Measurements from ENCODE around the gene DUSP16.

DUSP16 gene

DNA sequence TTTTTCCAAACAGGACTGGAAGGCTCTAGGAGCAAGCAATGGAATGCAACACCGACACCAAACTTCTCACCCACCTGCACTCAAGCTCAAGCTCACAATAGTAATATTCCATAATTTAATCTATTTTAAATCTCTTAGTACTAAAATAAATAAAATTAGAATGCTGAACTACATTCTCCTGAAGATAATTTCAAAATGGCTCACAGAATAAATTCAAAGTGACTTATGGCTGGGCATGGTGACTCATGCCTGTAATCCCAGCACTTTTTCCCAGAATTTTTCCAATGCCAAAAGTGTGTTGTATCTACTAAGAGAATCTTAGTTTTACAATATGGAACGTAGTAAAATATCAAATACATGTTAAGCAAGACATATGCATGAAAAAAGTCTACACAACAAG, 31.5 kb downstream of the DUSP16 start:
- no peak overlapping the region for H2AFZ ChIP-seq (ENCODE audit: low read depth)
- peaks cover 13% of the 10 kb centered on the region for H3K4me1 ChIP-seq (ENCODE audit: low read depth, poor library complexity, severe bottlenecking)
- H3K9ac ChIP-seq, result no peak overlapping the region
- no peak overlapping the region for H3K27ac ChIP-seq
- TF ChIP-seq, protein P1, sequence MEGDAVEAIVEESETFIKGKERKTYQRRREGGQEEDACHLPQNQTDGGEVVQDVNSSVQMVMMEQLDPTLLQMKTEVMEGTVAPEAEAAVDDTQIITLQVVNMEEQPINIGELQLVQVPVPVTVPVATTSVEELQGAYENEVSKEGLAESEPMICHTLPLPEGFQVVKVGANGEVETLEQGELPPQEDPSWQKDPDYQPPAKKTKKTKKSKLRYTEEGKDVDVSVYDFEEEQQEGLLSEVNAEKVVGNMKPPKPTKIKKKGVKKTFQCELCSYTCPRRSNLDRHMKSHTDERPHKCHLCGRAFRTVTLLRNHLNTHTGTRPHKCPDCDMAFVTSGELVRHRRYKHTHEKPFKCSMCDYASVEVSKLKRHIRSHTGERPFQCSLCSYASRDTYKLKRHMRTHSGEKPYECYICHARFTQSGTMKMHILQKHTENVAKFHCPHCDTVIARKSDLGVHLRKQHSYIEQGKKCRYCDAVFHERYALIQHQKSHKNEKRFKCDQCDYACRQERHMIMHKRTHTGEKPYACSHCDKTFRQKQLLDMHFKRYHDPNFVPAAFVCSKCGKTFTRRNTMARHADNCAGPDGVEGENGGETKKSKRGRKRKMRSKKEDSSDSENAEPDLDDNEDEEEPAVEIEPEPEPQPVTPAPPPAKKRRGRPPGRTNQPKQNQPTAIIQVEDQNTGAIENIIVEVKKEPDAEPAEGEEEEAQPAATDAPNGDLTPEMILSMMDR (conservative IDR thresholded peaks at IDR 0.05; ENCODE audit: low read depth, low read length), result no peak
- no peaks in the 10 kb centered on the region; the same call in 1 of the 2 replicates for H3K79me2 ChIP-seq (ENCODE audit: insufficient read depth, low read depth)
- H3K27me3 ChIP-seq (ENCODE audit: insufficient read depth, low read depth), result no peaks in the 10 kb centered on the region
- no peaks in the 10 kb centered on the region for H3K36me3 ChIP-seq (ENCODE audit: insufficient read depth)
- H4K20me1 ChIP-seq (ENCODE audit: insufficient read depth), result no peaks in the 10 kb centered on the region
- H3K4me2 ChIP-seq, result no peak overlapping the region
- no peak overlapping the region for H3K4me3 ChIP-seq (IDR thresholded peaks at IDR 0.05; ENCODE audit: insufficient read depth, low read depth, low read length)

DNA sequence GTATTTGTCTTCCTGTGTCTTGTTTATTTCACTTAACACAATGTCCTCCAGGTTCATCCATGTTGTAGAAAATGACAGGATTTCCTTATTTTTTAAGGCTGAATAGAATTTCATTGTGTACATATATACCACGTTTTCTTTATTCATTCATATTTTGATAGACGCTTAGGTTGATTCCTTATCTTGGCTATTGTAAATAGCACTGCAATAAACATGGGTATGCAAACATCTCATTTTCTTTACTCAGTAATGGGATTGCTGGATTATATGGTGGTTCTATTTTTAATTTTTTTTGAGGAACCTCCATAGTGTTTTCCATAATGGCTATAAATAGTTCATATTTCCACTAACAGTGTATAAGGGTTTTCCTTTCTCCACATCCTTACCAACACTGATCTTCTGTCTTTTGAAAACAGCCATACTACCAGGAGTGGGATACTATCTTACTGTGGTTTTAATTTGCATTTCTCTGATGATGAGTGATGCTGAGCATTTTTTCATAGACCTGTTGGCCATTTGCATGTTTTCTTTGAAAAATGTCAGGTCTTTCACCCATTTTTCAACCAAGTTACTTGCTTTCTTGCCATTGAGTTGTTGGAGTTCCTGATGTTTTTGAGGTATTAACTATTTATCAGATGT, 32.8 kb downstream of the DUSP16 start:
- TF ChIP-seq, protein P1 (conservative IDR thresholded peaks at IDR 0.05; ENCODE audit: low read depth, low read length), result no peak
- Histone ChIP-seq H3K4me1 (ENCODE audit: low read depth, poor library complexity, severe bottlenecking) (peaks cover 13% of the 10 kb centered on the region), H3K79me2 (ENCODE audit: insufficient read depth, low read depth) (peaks cover 5% of the 10 kb centered on the region), H4K20me1 (ENCODE audit: insufficient read depth) (no peaks in the 10 kb centered on the region), H3K9ac (no peak overlapping the region), H3K27me3 (ENCODE audit: insufficient read depth, low read depth) (no peaks in the 10 kb centered on the region), H2AFZ (ENCODE audit: low read depth) (no peak overlapping the region), H3K27ac (no peak overlapping the region), H3K36me3 (ENCODE audit: insufficient read depth) (no peaks in the 10 kb centered on the region), H3K4me2 (no peak overlapping the region), H3K4me3 (IDR thresholded peaks at IDR 0.05; ENCODE audit: insufficient read depth, low read depth, low read length) (no peak overlapping the region)

DNA sequence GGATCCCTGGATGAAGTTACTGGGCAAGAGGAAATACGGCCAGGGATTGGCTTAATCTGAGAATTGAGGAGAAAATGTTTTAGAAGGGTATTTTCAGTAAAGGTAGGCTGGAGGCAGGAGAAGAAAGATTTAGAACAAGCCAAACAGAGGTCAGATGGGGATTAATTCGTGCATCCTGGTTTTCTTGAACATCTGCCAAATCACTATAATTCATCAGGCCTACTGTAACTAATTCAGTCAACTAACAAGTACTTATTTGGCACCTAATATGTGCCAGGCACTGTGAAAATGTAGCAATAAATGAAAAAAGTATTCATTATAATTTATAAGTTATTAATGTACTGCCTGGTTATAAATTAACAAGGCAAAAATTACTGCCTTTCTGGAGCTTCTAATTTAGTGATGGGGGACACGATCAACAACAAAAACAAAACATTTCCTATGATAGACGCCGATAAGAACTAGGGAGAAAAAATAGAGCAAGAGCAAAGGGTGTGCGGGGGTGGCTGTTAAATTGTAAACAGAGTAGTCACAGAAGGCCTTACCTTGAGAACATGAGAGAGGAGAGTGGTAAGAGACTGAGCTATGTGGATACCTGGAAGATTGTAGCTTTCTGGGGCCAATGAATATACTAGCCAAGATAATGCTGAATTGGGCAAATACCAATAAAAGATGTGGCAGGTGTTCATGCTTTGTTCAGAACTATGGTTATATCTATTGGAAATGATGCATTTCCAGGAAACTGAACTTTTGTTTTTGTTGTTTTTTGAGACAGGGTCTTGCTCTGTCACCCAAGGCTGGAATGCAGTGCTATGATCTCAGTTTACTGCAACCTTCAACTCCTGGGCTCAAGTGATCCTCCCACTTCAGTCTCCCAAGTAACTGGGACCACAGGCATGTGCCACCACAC, 34.0 kb downstream of the DUSP16 start:
- Histone ChIP-seq H3K9ac (no peak overlapping the region), H2AFZ (ENCODE audit: low read depth) (no peak overlapping the region), H3K4me3 (IDR thresholded peaks at IDR 0.05; ENCODE audit: insufficient read depth, low read depth, low read length) (no peak overlapping the region), H3K36me3 (ENCODE audit: insufficient read depth) (no peaks in the 10 kb centered on the region), H3K4me2 (no peak overlapping the region), H3K4me1 (ENCODE audit: low read depth, poor library complexity, severe bottlenecking) (peaks cover 14% of the 10 kb centered on the region), H3K27ac (no peak overlapping the region), H3K27me3 (ENCODE audit: insufficient read depth, low read depth) (no peaks in the 10 kb centered on the region), H3K79me2 (ENCODE audit: insufficient read depth, low read depth) (peaks cover 6% of the 10 kb centered on the region), H4K20me1 (ENCODE audit: insufficient read depth) (no peaks in the 10 kb centered on the region)
- TF ChIP-seq, protein P1 (conservative IDR thresholded peaks at IDR 0.05; ENCODE audit: low read depth, low read length), result no peak

DNA sequence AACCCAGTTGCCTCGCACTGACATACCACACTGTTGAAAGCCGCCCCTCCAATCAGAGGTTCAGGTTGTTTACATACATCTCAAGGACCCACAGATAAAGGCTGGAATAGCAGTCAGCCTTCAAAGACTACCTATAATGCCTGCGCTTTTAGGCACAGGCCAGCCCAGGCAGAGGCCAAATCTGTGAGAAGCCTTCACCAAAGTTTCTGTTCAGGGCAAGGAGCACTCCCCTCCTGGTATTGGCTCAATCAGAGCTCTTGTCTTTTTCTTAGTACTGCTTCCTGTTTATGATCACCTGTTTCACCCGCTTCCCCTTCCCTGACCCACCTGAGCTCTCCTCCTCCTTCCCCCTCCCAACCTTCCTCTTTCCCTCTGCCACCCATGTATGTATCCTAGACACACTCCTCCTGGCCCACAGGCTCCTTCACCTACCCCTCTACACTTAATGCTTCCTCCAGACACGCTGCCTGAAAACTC, 34.8 kb downstream of the DUSP16 start:
- H3K4me3 ChIP-seq (IDR thresholded peaks at IDR 0.05; ENCODE audit: insufficient read depth, low read depth, low read length), result no peak overlapping the region
- peaks cover 13% of the 10 kb centered on the region for H3K79me2 ChIP-seq (ENCODE audit: insufficient read depth, low read depth)
- H4K20me1 ChIP-seq (ENCODE audit: insufficient read depth), result no peaks in the 10 kb centered on the region
- no peak overlapping the region for H3K27ac ChIP-seq
- H3K27me3 ChIP-seq (ENCODE audit: insufficient read depth, low read depth), result no peaks in the 10 kb centered on the region
- no peak overlapping the region for H3K4me2 ChIP-seq
- TF ChIP-seq, protein P1 (conservative IDR thresholded peaks at IDR 0.05; ENCODE audit: low read depth, low read length), result no peak
- peaks cover 12% of the 10 kb centered on the region for H3K4me1 ChIP-seq (ENCODE audit: low read depth, poor library complexity, severe bottlenecking)
- no peaks in the 10 kb centered on the region for H3K36me3 ChIP-seq (ENCODE audit: insufficient read depth)
- no peak overlapping the region for H2AFZ ChIP-seq (ENCODE audit: low read depth)
- H3K9ac ChIP-seq, result no peak overlapping the region
